D721Med (cell line): ENCODE results near the gene FBLN2.

Source experiments
- DNase-seq: peaks from one replicate; pipeline ENCODE4 v3.0.0; 2011; ENCODE audit warnings: low spot score; ENCODE audit not compliant: insufficient read length
- FAIRE-seq: peaks from 2 replicates; lab custom pipeline; 2011; peaks lifted over from hg19 to GRCh38; lab: Jason Lieb, UNC
- CTCF ChIP-seq: IDR thresholded peaks from 2 replicates; pipeline ENCODE4 v1.5.1; 2012; ENCODE audit warnings: mild to moderate bottlenecking, control low read depth; ENCODE audit not compliant: insufficient read depth; ENCODE audit errors: missing control alignments

FBLN2 gene

DNA sequence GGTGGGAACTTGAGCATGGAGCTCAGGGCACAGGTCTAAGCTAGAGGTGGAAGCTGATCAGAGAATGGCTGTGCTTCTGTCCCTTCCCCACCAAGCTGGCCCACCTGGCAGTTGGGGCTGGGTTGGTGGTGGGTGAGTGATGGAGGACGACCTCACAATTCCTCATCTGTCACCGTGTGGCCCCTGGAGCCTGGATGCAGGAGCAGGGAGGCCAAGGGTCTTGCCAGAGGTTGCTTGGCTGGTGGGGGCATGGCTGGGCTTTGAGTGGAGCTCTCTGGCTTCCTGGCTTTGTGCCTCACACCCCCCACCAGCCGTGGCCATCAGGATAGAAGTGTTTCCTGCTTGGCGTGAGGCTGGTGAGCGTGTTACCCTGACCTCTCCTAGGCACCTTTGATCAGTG, 36.0 kb downstream of the FBLN2 start:
- DNase-seq = no peak
- TF ChIP-seq CTCF = no peak
- FAIRE-seq = no peak

DNA sequence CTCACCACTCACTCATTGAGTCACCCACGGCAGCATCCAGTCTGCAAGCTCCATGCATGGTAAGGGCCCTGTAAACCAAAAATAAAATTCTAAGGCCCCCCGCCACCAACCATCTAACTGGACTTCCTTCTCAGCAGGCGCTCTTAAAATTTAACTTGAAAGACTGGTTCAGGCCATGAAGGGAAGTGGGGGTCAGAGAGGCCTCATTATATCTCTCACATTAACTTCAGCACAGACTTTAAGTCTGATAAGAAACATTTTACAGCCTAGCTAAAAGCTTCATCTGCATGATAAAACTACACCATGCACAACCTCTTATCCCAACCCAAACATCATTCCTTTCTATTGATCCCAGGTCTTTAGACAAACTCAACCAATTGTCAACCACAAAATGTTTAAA, 38.5 kb downstream of the FBLN2 start:
- DNase-seq (no peak), FAIRE-seq (no peak)
- no peak for TF ChIP-seq CTCF

DNA sequence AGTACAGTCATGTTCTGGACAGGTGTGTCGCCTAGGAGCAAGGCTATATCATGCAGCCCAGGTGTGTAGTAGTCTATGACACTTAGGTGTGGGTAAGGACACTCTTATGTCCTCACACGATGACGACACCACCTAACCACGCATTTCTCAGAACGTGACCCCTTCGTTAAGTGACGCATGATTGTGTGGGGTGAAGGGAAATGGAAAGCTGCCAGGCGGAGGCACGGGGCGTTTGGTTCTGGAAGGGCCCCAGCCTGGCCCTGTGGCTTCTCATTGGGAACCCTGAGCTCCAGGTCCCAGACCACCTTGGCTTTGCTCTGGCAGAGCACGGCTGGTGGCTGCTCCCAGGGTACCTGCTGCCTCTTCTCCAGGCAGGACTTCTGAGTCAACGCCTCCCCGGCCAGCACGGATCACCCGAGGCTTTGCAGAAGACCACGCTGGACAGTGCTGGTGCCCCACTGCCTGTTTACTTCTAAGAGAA, 39.3 kb downstream of the FBLN2 start:
- DNase-seq = no peak
- no peak for TF ChIP-seq CTCF
- no peak for FAIRE-seq

- FAIRE-seq (no peak), DNase-seq (no peak)
- no peak for TF ChIP-seq CTCF
Measured at GRCh38 chr3:13588993-13589392, 40.1 kb downstream of the FBLN2 start.

DNA sequence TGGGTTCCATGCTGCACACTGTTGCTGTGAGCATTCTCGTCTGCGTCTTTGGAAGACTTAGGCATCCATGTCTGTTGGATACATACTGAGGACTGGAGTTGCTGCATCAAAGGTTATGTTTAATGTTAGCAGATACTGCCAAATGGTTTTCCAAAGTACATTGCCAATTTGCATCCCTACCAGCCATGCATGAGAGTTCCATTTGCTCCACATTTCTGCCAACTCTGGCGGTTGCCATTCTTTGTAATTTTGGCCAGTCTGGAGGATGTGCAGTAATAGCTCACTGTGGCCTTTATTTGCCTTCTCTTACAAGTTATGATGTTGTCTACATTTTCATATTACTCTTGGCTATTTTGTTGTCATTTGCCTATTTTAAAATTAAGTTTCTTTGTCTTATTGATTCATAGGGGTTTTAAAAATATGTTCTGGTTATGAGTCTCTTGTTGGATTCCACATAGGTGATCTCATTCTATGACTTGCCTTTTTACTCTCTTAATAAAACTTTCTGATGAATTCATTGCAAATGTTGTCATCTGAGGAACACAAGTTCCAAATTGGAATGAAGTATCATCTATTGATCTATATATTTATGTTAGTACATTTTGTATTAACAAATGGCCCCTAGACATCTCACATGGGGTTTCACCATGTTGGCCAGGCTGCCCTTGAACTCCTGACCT, 42.1 kb downstream of the FBLN2 start:
- DNase-seq (no peak), FAIRE-seq (no peak)
- no peak for TF ChIP-seq CTCF

GRCh38 chr3:13593615-13594014, 44.7 kb downstream of the FBLN2 start:
- no peak for TF ChIP-seq CTCF
- DNase-seq (no peak), FAIRE-seq (no peak)

- TF ChIP-seq CTCF = no peak
- no peak for FAIRE-seq
- no peak for DNase-seq
Measured at GRCh38 chr3:13594146-13594545, 45.2 kb downstream of the FBLN2 start.
